Astrocyte of the cerebellum (primary cell): ENCODE results near the gene CAVIN2.
A peak's percentile ranks its signal among the peaks of the same experiment; 100 is the strongest.

Experiments
- DNase-seq: peaks from one replicate; pipeline ENCODE4 v3.0.0-alpha.2; 2011; ENCODE audit warnings: low read depth
- H3K4me3 ChIP-seq: 2 replicates; pipeline ENCODE4 v1.5.1; 2011; ENCODE audit warnings: mild to moderate bottlenecking, low read depth, low read length, moderate library complexity
- in situ Hi-C: cut with HindIII; loops from 2 replicates; pipeline ENCODE4 v1.10.0; 2017; ENCODE audit warnings: low sequenced_read_pairs
- TF ChIP-seq, protein P1 (sequence below): IDR thresholded peaks from 2 replicates; pipeline ENCODE4 v1.5.1; 2012; ENCODE audit warnings: low read length, low read depth, moderate library complexity, mild to moderate bottlenecking; ENCODE audit errors: missing control alignments

Gene CAVIN2

GRCh38 chr2:191797942-191798876 lies 48.7 kb downstream of the CAVIN2 start:
- in situ Hi-C loops, result no loop called here
- H3K4me3 ChIP-seq, result no peak overlapping the region
- TF ChIP-seq, protein P1, sequence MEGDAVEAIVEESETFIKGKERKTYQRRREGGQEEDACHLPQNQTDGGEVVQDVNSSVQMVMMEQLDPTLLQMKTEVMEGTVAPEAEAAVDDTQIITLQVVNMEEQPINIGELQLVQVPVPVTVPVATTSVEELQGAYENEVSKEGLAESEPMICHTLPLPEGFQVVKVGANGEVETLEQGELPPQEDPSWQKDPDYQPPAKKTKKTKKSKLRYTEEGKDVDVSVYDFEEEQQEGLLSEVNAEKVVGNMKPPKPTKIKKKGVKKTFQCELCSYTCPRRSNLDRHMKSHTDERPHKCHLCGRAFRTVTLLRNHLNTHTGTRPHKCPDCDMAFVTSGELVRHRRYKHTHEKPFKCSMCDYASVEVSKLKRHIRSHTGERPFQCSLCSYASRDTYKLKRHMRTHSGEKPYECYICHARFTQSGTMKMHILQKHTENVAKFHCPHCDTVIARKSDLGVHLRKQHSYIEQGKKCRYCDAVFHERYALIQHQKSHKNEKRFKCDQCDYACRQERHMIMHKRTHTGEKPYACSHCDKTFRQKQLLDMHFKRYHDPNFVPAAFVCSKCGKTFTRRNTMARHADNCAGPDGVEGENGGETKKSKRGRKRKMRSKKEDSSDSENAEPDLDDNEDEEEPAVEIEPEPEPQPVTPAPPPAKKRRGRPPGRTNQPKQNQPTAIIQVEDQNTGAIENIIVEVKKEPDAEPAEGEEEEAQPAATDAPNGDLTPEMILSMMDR, result no peak
- DNase-seq, result no peak

DNA sequence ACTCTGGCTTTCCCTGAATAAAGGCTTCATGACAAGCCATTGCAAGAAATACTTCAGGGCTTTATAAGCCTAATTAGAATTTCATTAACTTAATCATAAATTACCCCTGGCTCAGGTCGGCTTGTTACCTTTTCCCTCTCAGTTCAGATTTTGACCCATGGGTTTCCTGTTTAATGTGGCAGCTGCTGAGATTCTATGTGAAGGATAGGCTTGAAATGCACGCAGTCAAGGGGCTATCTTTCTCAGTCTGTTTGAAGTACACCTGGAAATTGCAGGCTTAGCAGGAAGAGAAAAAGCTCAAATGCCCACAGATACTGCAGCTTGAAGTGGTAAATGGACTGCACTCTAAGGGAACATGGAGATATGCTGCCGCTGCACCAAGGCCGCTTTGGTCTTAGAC lies 49.4 kb downstream of the CAVIN2 start:
- no peak overlapping the region for H3K4me3 ChIP-seq
- TF ChIP-seq, protein P1, result no peak
- DNase-seq, result no peak
- in situ Hi-C loops, result no loop called here

DNA sequence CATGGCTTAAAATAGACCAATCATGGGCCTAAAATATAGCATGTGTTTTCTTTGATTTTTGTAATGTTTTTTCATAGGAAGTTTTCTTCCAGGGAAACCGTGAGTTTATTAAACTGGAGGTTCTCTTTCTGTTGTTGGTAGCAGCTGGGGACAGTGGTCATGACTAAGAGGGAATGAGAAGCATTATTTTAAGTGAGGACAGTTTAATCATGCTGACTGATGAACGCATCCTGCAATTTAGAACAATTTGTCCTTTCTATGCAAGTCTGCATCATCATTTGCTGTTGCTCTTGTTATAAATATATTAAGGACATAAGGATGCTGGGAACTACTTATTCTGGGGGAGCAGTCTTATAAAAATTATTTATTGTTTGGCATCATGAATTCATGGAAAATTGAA lies 51.2 kb downstream of the CAVIN2 start:
- in situ Hi-C loops, result no loop called here
- no peak overlapping the region for H3K4me3 ChIP-seq
- DNase-seq, result no peak
- TF ChIP-seq, protein P1, result no peak

DNA sequence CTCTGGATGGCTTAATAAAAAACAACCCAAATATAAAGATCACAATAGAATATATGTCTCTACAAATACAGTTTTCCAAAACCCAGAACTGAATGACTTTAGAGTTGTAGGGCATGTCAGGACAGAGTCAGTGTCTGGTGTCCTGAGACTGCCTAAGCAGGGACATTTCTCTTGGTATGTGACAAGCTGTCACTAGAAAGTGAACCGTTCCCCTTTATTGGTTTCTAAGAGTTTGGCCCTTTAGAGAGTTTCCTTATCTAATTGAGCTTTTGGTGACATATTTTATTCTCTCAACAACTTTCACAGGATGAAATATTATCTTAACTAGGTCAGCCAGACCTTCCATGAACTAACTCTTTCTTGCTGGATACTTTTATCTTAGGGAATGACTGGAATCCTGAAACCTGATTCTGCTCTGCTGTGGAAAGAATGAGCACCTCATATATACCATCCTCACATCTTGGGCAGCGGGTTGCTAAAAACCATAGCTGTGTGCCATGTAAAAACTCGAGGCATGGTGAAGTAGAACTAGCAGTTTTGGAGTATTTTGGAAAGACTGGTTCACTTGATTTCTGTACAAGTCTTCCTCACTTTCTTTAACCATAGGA lies 54.8 kb downstream of the CAVIN2 start:
- no peak for DNase-seq
- TF ChIP-seq, protein P1, result no peak
- in situ Hi-C loops, result no loop called here

DNA sequence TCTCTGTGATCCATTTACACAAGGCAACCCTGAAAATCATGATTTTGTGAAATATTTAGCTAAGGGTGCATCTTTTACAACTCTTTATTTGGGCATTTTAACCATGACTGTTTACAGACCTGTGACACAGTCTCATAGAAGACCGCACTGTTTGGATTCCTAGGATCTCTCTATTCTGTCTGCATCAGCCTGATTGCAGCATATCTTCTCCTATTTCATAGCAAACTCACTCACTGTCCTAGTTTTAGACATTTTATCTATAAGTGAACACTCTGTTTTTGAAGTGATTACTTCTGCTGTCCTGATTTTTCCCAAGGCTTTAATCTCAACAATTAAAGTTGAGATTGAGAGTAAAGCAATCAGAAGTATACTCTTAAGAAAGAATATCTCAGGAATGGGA lies 56.2 kb downstream of the CAVIN2 start:
- TF ChIP-seq, protein P1, result no peak
- in situ Hi-C loops, result no loop called here
- H3K4me3 ChIP-seq, result no peak overlapping the region
- no peak for DNase-seq

More for the DNA sequence above, 54.8 kb downstream of the CAVIN2 start:
- H3K4me3 ChIP-seq, result no peak overlapping the region

GRCh38 chr2:191789796-191790195 lies 57.1 kb downstream of the CAVIN2 start:
- in situ Hi-C loops, result no loop called here
- no peak overlapping the region for H3K4me3 ChIP-seq
- TF ChIP-seq, protein P1, result no peak
- peak; percentile 9 for DNase-seq
